ENCODE measurements around the gene SLC13A2. TPM values are rescaled to one million over a fixed set of nuclear protein-coding genes. Genes with fewer than 3 reads are reported as not detected.
"Not testable (repeated sequence)": the region's sequence is repeated elsewhere in the genome, so short reads cannot be mapped to it uniquely, and the experiment has no call there.

SLC13A2 gene
- polyA plus RNA-seq, 3 donors from 2014 or later = not detected

DNA sequence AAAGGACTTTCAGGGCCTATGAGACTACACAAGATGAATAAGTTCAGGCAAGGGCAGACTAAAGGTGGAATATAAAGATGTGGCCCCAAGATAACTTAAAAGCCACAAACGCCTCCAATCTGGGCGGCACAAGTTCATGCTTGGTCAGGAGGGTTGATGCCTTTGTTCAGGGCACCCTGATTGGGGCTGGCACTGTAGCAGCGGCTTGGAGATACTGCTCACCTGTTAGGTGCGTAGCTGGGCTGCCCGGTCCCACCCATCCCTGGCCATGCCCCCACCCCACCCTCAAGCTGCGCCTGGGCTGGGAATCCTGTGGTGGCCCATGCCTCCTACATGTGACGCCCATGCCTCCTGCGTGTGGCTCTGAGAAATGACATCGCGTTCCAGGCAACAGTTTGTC, 12.5 kb upstream of the SLC13A2 start:
- DNase-seq = no peak
- no peak overlapping the region for H3K4me3 Mint-ChIP-seq
- H3K4me1 Mint-ChIP-seq = no peaks in the 10 kb centered on the region
- H3K36me3 Mint-ChIP-seq = no peaks in the 10 kb centered on the region
- peaks cover 0 to 3% (median 0%) of the 10 kb centered on the region in 6 donors for H3K9me3 Mint-ChIP-seq
- H3K27ac Mint-ChIP-seq = no peak overlapping the region
- H3K27me3 Mint-ChIP-seq (ENCODE audit: low read depth in 3 of 3) = peaks cover 3 to 11% (median 3%) of the 10 kb centered on the region in 3 donors

- H3K9me3 Mint-ChIP-seq = peaks cover 0 to 1% (median 0%) of the 10 kb centered on the region in 6 donors
- H3K27me3 Mint-ChIP-seq (ENCODE audit: low read depth in 3 of 3) = peaks cover 4 to 9% (median 6%) of the 10 kb centered on the region in 3 donors
- no peaks in the 10 kb centered on the region for H3K36me3 Mint-ChIP-seq
- DNase-seq = no peak
- no peak overlapping the region for H3K4me3 Mint-ChIP-seq
- no peak overlapping the region for H3K27ac Mint-ChIP-seq
- H3K4me1 Mint-ChIP-seq = no peaks in the 10 kb centered on the region
Measured at GRCh38 chr17:28466001-28466400, 7.4 kb upstream of the SLC13A2 start.

DNA sequence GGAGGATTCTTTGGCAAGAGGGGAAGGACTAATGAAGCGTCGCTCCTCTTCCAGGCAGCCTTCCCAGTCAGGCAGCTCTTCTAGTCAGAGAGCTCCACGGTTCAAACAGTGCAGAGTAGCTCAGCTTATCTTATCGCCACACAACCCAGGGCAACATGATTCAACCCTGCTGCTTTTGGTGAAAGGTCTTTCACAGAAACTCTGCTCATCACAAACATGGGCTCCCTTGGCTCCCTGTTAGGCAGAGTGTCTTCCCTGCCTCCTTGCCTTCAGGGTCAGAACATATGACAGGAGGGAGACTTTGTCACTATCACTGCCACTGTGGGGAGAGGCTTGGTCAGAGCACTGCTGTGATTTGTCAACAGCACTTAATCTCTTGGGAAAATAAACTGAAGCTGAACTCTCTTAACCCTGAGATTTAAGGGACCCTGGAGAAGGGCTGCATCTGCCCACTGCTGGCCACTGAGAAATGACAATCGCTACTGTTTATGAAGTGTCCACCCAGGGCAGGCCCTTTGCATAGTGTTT, 6.9 kb upstream of the SLC13A2 start:
- Mint-ChIP-seq H3K36me3 (no peaks in the 10 kb centered on the region), H3K27ac (no peak overlapping the region), H3K27me3 (ENCODE audit: low read depth in 3 of 3) (peaks cover 4 to 9% (median 6%) of the 10 kb centered on the region in 3 donors), H3K4me3 (no peak overlapping the region), H3K9me3 (peaks cover 0 to 1% (median 0%) of the 10 kb centered on the region in 6 donors), H3K4me1 (no peaks in the 10 kb centered on the region)
- no peak for DNase-seq

DNA sequence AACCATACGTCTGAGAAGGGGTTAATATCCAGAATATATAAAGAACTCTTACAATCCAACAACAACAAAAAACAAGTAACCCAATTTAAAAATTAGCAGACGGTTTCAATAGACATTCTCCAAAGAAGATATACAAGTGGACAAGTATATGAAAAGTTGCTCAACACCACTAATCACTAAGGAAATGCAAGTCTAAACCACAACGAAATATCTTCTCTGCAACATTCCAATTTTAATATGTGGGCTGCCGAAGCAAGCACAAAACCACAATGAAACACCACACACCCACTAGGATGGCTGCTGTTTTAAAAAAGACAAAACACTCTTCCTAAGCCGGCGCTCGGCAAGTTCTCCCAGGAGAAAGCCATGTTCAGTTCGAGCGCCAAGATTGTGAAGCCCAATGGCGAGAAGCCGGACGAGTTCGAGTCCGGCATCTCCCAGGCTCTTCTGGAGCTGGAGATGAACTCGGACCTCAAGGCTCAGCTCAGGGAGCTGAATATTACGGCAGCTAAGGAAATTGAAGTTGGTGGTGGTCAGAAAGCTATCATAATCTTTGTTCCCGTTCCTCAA, 5.9 kb upstream of the SLC13A2 start:
- no peaks in the 10 kb centered on the region for H3K36me3 Mint-ChIP-seq
- H3K27me3 Mint-ChIP-seq (ENCODE audit: low read depth in 3 of 3) = peaks cover 2 to 8% (median 6%) of the 10 kb centered on the region in 3 donors
- H3K4me1 Mint-ChIP-seq = no peaks in the 10 kb centered on the region
- H3K9me3 Mint-ChIP-seq = peaks cover 0 to 1% (median 0%) of the 10 kb centered on the region in 6 donors
- no peak overlapping the region for H3K4me3 Mint-ChIP-seq
- peak in 1 of 3 donors; percentile 6 for DNase-seq
- no peak overlapping the region for H3K27ac Mint-ChIP-seq

DNA sequence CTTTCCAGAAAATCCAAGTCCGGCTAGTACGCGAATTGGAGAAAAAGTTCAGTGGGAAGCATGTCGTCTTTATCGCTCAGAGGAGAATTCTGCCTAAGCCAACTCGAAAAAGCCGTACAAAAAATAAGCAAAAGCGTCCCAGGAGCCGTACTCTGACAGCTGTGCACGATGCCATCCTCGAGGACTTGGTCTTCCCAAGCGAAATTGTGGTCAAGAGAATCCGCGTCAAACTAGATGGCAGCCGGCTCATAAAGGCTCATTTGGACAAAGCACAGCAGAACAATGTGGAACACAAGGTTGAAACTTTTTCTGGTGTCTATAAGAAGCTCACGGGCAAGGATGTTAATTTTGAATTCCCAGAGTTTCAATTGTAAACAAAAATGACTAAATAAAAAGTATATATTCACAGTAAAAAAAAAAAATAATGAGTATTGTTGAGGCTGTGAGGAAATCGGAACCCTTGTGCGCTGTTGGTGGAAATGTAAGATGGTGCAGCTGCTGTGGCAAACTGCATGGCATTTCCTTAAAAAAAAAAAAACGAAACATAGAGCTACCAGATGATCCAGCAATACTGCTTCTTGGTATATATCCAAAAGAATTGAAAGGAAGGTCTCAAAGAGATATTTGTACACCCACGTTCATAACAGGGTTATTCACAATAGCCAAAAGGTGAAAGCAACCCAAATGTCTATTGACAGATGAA, 5.3 kb upstream of the SLC13A2 start:
- DNase-seq; H3K27ac Mint-ChIP-seq; H3K27me3 Mint-ChIP-seq (ENCODE audit: low read depth in 3 of 3); H3K36me3 Mint-ChIP-seq; H3K4me3 Mint-ChIP-seq; H3K4me1 Mint-ChIP-seq; H3K9me3 Mint-ChIP-seq: not testable (repeated sequence)

DNA sequence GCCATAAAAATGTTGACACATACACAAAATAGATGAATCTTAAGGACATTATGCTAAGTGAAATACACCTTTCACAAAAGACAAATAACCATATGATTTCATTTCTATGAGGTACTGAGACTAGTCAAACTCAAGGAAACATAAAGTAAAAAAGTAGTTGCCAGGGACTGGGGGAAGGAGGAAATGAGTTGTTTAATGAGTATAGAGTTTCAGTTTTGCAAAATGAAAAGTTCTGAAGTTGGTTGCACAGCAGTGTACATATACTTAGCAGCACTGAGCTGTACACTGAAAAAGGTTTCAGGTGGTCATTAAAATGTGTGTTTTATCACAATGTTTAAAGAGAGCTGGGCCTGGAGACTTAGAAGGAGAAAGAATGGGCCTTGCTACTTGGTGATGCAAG, 4.7 kb upstream of the SLC13A2 start:
- Mint-ChIP-seq H3K4me3 (no peak overlapping the region), H3K4me1 (no peaks in the 10 kb centered on the region), H3K36me3 (no peaks in the 10 kb centered on the region), H3K9me3 (no peaks in the 10 kb centered on the region), H3K27me3 (ENCODE audit: low read depth in 3 of 3) (peaks cover 2 to 6% (median 2%) of the 10 kb centered on the region in 3 donors), H3K27ac (no peak overlapping the region)
- DNase-seq = no peak

DNA sequence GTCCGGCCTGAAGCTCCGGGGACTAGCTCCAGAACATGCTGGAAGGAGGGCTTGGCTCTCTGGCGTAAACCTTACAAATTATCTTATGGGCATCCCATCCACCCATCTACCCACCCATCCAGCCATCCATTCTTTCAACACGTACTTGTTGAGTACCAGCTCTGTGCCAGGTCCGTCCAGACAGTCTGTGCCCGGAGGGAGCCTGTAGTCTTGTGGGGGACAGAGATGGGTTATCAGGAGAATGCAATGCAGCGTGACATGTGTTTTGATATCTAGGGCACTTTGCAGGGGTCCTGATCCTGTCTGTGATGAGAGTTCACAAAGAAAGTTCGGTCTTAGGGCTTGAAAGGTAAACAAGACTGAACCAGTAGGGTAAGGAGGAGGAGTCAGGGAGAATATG, 4.1 kb upstream of the SLC13A2 start:
- no peaks in the 10 kb centered on the region for H3K36me3 Mint-ChIP-seq
- H3K4me1 Mint-ChIP-seq = no peaks in the 10 kb centered on the region
- H3K9me3 Mint-ChIP-seq = no peaks in the 10 kb centered on the region
- H3K27me3 Mint-ChIP-seq (ENCODE audit: low read depth in 3 of 3) = peaks cover 0 to 7% (median 2%) of the 10 kb centered on the region in 3 donors
- DNase-seq = no peak
- H3K27ac Mint-ChIP-seq = no peak overlapping the region
- H3K4me3 Mint-ChIP-seq = no peak overlapping the region

GRCh38 chr17:28470266-28470913, 3.1 kb upstream of the SLC13A2 start:
- peaks cover 0 to 7% (median 2%) of the 10 kb centered on the region in 3 donors for H3K27me3 Mint-ChIP-seq (ENCODE audit: low read depth in 3 of 3)
- DNase-seq = no peak
- no peak overlapping the region for H3K4me3 Mint-ChIP-seq
- no peaks in the 10 kb centered on the region for H3K9me3 Mint-ChIP-seq
- no peaks in the 10 kb centered on the region for H3K36me3 Mint-ChIP-seq
- H3K4me1 Mint-ChIP-seq = peaks cover 0 to 3% of the 10 kb centered on the region in 2 donors
- no peak overlapping the region for H3K27ac Mint-ChIP-seq

DNA sequence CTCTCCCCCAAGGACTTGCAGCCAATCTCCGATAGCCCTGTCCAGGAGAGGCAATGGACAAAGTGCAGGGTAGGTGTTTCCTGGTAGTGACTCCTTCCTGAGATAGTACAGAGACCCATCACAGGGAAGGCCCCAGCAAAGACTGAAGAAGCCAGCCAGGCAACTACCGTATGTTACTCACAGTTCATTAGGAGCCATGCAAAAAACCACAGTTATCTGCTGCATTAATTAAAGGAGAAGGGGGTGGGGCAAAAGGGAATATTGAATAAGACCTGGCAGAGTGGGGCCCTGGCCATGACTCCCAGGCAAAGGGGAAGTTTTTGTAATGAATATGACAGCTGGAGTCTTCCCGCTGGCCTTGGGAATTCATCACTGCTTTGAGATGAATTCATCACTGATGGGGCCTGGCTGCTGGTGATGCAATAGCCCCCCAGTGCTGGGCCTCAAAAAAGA, 2.5 kb upstream of the SLC13A2 start:
- Mint-ChIP-seq H3K9me3 (no peaks in the 10 kb centered on the region), H3K27ac (no peak overlapping the region), H3K4me3 (no peak overlapping the region), H3K36me3 (no peaks in the 10 kb centered on the region), H3K4me1 (peaks cover 0 to 6% of the 10 kb centered on the region in 2 donors), H3K27me3 (ENCODE audit: low read depth in 3 of 3) (peaks cover 0 to 7% (median 2%) of the 10 kb centered on the region in 3 donors)
- no peak for DNase-seq

GRCh38 chr17:28471531-28472342, 1.7 kb upstream of the SLC13A2 start:
- H3K36me3 Mint-ChIP-seq = no peaks in the 10 kb centered on the region
- H3K9me3 Mint-ChIP-seq = no peaks in the 10 kb centered on the region
- H3K27ac Mint-ChIP-seq = no peak overlapping the region
- H3K4me1 Mint-ChIP-seq = peaks cover 0 to 6% of the 10 kb centered on the region in 2 donors
- no peak for DNase-seq
- peaks cover 0 to 7% (median 2%) of the 10 kb centered on the region in 3 donors for H3K27me3 Mint-ChIP-seq (ENCODE audit: low read depth in 3 of 3)
- no peak overlapping the region for H3K4me3 Mint-ChIP-seq

DNA sequence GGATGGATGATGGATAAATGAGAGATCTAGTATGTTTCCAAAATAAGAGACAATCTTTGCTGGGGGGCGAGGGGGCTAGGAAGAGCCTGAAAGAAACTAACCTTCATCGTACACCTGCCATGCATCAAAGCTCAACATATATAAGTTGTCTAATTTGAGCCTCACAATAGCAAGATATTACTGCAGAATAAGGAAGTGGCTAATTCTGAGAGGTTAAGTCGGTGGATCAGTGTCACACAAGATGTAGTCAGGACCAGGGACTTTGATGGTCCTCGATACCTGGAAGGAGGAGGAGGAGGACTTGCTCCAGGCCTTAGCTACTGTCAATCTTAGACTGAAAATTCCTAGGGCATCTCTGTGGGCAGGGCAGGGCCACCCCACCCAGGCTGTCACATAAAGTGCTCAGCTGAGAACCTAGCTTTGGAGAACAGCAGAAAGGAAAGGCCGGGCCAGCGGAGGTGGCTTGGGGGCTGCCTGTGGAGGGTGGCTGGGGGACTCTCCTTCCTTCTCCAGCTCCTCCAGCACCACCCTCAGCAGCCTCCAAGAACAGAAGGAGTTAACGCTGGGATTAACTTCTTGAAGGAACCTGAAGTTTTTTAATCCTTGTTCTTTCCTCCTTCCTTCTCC, 460 bp upstream of the SLC13A2 start:
- no peaks in the 10 kb centered on the region for H3K36me3 Mint-ChIP-seq
- peaks cover 0 to 6% of the 10 kb centered on the region in 2 donors for H3K4me1 Mint-ChIP-seq
- no peak overlapping the region for H3K27ac Mint-ChIP-seq
- no peak overlapping the region for H3K4me3 Mint-ChIP-seq
- no peak for DNase-seq
- peaks cover 0 to 4% (median 2%) of the 10 kb centered on the region in 3 donors for H3K27me3 Mint-ChIP-seq (ENCODE audit: low read depth in 3 of 3)
- no peaks in the 10 kb centered on the region for H3K9me3 Mint-ChIP-seq

- Mint-ChIP-seq H3K9me3 (no peaks in the 10 kb centered on the region), H3K27ac (no peak overlapping the region), H3K27me3 (ENCODE audit: low read depth in 3 of 3) (peaks cover 0 to 5% (median 4%) of the 10 kb centered on the region in 3 donors)
Measured at GRCh38 chr17:28474111-28474531, 677 bp downstream of the SLC13A2 start.

More at GRCh38 chr17:28474111-28474531, 677 bp downstream of the SLC13A2 start:
- H3K36me3 Mint-ChIP-seq = no peaks in the 10 kb centered on the region
- DNase-seq = no peak
- peaks cover 0 to 6% of the 10 kb centered on the region in 2 donors for H3K4me1 Mint-ChIP-seq
- no peak overlapping the region for H3K4me3 Mint-ChIP-seq

Data from immature natural killer cell (primary cell).